Spleen (tissue), 11 donors: ENCODE results near the gene GJA3. TPM values are rescaled to one million over a fixed set of nuclear protein-coding genes. Genes with fewer than 3 reads are reported as not detected.
A peak's percentile ranks its signal among the peaks of the same experiment; 100 is the strongest.

Experiments
- DNase-seq: peaks from one replicate; pipeline ENCODE4 v3.0.0-alpha.2; 2020
- H3K27ac ChIP-seq, 8 donors: fragments of 200-600 bp; sonication (generic) in 7 of 8; 1 replicate in 4 of 8; 2 replicates in 4 of 8; pipeline versions ENCODE4 v1.5.0 to v1.8.0; 2016 to 2021; ENCODE audit warnings: inconsistent platforms in 4 of 8, mild to moderate bottlenecking in 4 of 8, moderate library complexity in 1 of 8
- H3K27me3 ChIP-seq, 7 donors: fragments of 200-600 bp; sonication (generic) in 6 of 7; replicated peaks in 1 of 7; 1 replicate in 4 of 7; 2 replicates in 3 of 7; pipeline versions ENCODE4 v1.5.0 to v1.8.0; 2016 to 2021; ENCODE audit warnings: inconsistent platforms in 3 of 7, mild to moderate bottlenecking in 1 of 7
- H3K36me3 ChIP-seq, 6 donors: fragments of 200-600 bp; sonication (generic) in 5 of 6; 1 replicate in 4 of 6; 2 replicates in 2 of 6; pipeline versions ENCODE4 v1.5.0 to v1.8.0; 2016 to 2021; ENCODE audit warnings: inconsistent platforms in 2 of 6
- H3K4me1 ChIP-seq, 6 donors: fragments of 200-600 bp; sonication (generic) in 5 of 6; 1 replicate in 3 of 6; 2 replicates in 3 of 6; pipeline versions ENCODE4 v1.5.0 to v1.8.0; 2016 to 2021; ENCODE audit warnings: inconsistent platforms in 3 of 6
- H3K4me3 ChIP-seq, 8 donors: fragments of 200-600 bp; sonication (generic) in 7 of 8; 1 replicate in 4 of 8; 2 replicates in 4 of 8; pipeline versions ENCODE4 v1.5.0 to v1.8.0; 2016 to 2021; ENCODE audit warnings: inconsistent platforms in 4 of 8, mild to moderate bottlenecking in 4 of 8, moderate library complexity in 2 of 8
- H3K9me3 ChIP-seq, 8 donors: fragments of 200-600 bp; sonication (generic) in 7 of 8; 1 replicate in 4 of 8; 2 replicates in 4 of 8; pipeline versions ENCODE4 v1.5.0 to v1.8.0; 2016 to 2021; ENCODE audit warnings: inconsistent platforms in 4 of 8
- CTCF ChIP-seq, 11 experiments: fragments of 200-600 bp in 7 of 11; fragments of 450-650 bp in 4 of 11; sonication (generic) in 4 of 11; IDR thresholded peaks in 8 of 11; conservative IDR thresholded peaks in 3 of 11; 1 replicate in 7 of 11; 2 replicates in 4 of 11; pipeline versions ENCODE4 v1.4.0 to v1.8.0; 2016 to 2021; ENCODE audit warnings: antibody characterized with exemption in 11 of 11, inconsistent platforms in 4 of 11, mild to moderate bottlenecking in 1 of 11
- POLR2A ChIP-seq, 3 donors: fragments of 450-650 bp; IDR thresholded peaks; one replicate each; pipeline ENCODE4 v1.5.1; 2017; ENCODE audit warnings: antibody characterized with exemption in 3 of 3, mild to moderate bottlenecking in 1 of 3
- POLR2AphosphoS5 ChIP-seq, 3 donors: sonication (generic); formaldehyde crosslinking; IDR thresholded peaks; one replicate each; pipeline ENCODE4 v1.5.1; 2017; ENCODE audit warnings: antibody characterized with exemption in 3 of 3
- WGBS, 5 donors: extraction: QIAGEN DNeasy Blood & Tissue Kit in 3 of 5; methylation state at CpG; one replicate each; pipeline versions ENCODE4 v1.1.5 to v1.1.7; 2013 to 2018; 5-methylcytosine and 5-hydroxymethylcytosine counted together
- intact Hi-C: fragments of 100-400 bp; cut with DNase I; formaldehyde crosslinking; loops from one replicate; pipeline ENCODE4 v1.15.0; 2023; ENCODE audit warnings: low total_unique reads
- polyA plus RNA-seq, 3 donors: library from polyadenylated mRNA; stranded (reverse); fragments of 200-250 nt; gene quantifications; one replicate each; pipeline ENCODE4 v1.2.1, GENCODE V29; 2013
- total RNA-seq, 7 donors: library from RNA; depleted of rRNA in 3 of 7; stranded (reverse); fragments of >200 nt in 3 of 7; fragmentation: NEBNext Ultra II Directional in 4 of 7; extraction: Animal tissue kit (Norgen Biotek cat#: 25700) in 4 of 7; gene quantifications; one replicate each; pipeline versions ENCODE4 v1.1.0 to v1.2.1, GENCODE V29; 2016 to 2021
- donor health status: healthy with polysubstance abuse.
- donor health status: DM: no; HTN: no; CAD: no; lungs with moderate emphysema.
- donor health status: DM: no; HTN: no; CAD: no.
- donor health status: Bipolar disorder and iron deficiency.
- donor health status: healthy.
- donor health status: DM: no; HTN: no; CAD: no.
- donor health status: DM: yes; HTN: yes; CAD: no.

Gene GJA3
- total and polyA plus RNA-seq, 10 donors = 0.12 to 0.43 (median 0.25) TPM

- H3K9me3 ChIP-seq = no peaks in the 10 kb centered on the region
- H3K4me1 ChIP-seq = peaks cover 15 to 32% (median 25%) of the 10 kb centered on the region in 6 donors
- TF ChIP-seq CTCF (IDR thresholded peaks at IDR 0.05 in 8 of 11, conservative IDR thresholded peaks at IDR 0.05 in 3 of 11) = peak in 3 of 11 experiments; percentile 4 to 17 (median 13)
- no peak for TF ChIP-seq POLR2AphosphoS5 (IDR thresholded peaks at IDR 0.05)
- no peak for TF ChIP-seq POLR2A (IDR thresholded peaks at IDR 0.05)
- intact Hi-C loops = no loop called here
- H3K27ac ChIP-seq = no peak overlapping the region
- H3K27me3 ChIP-seq = peaks cover 11 to 45% (median 31%) of the 10 kb centered on the region in 7 donors
- 59 to 77% (median 71%) methylated on average over 27 to 28 of the region's 28 CpGs for WGBS, 5 donors
- H3K36me3 ChIP-seq = no peaks in the 10 kb centered on the region
- no peak for DNase-seq
- H3K4me3 ChIP-seq = no peak overlapping the region
These were observed 28.1 kb upstream of the GJA3 start for GRCh38 chr13:20188667-20189553.

GRCh38 chr13:20186771-20187170 is 25.9 kb upstream of the GJA3 start:
- intact Hi-C loops = no loop called here
- WGBS, 5 donors = 67 to 80% (median 69%) methylated on average over 6 of the region's 6 CpGs
- TF ChIP-seq POLR2A (IDR thresholded peaks at IDR 0.05) (no peak), CTCF (IDR thresholded peaks at IDR 0.05 in 8 of 11, conservative IDR thresholded peaks at IDR 0.05 in 3 of 11) (no peak), POLR2AphosphoS5 (IDR thresholded peaks at IDR 0.05) (no peak)
- Histone ChIP-seq H3K9me3 (no peaks in the 10 kb centered on the region), H3K27ac (no peak overlapping the region), H3K4me3 (no peak overlapping the region), H3K36me3 (no peaks in the 10 kb centered on the region), H3K4me1 (peaks cover 0 to 16% (median 3%) of the 10 kb centered on the region in 6 donors), H3K27me3 (peaks cover 0 to 28% (median 9%) of the 10 kb centered on the region in 7 donors)
- no peak for DNase-seq

- no peak for TF ChIP-seq POLR2AphosphoS5 (IDR thresholded peaks at IDR 0.05)
- TF ChIP-seq POLR2A (IDR thresholded peaks at IDR 0.05) = no peak
- no peak for TF ChIP-seq CTCF (IDR thresholded peaks at IDR 0.05 in 8 of 11, conservative IDR thresholded peaks at IDR 0.05 in 3 of 11)
- intact Hi-C loops = no loop called here
- Histone ChIP-seq H3K36me3 (no peaks in the 10 kb centered on the region), H3K27me3 (peaks cover 0 to 22% (median 7%) of the 10 kb centered on the region in 7 donors), H3K4me1 (peaks cover 0 to 11% (median 0%) of the 10 kb centered on the region in 6 donors), H3K9me3 (no peaks in the 10 kb centered on the region), H3K4me3 (no peak overlapping the region), H3K27ac (no peak overlapping the region)
- WGBS, 5 donors = 75 to 83% (median 78%) methylated on average over 10 to 12 of the region's 12 CpGs
- no peak for DNase-seq
These were observed 24.7 kb upstream of the GJA3 start for GRCh38 chr13:20185366-20186056.
